Uterus (tissue), 2 donors: ENCODE results near the gene DNAJC17.

Experiments
- POLR2A ChIP-seq, 2 donors: fragments of 450-650 bp; IDR thresholded peaks; one replicate each; pipeline ENCODE4 v1.6.1; 2016; ENCODE audit warnings: antibody characterized with exemption in 2 of 2, mild to moderate bottlenecking in 1 of 2, moderate library complexity in 1 of 2
- TF ChIP-seq, protein P1 (sequence below), 4 experiments: fragments of 200-600 bp in 2 of 4; fragments of 450-650 bp in 2 of 4; sonication (generic) in 2 of 4; IDR thresholded peaks; one replicate each; pipeline ENCODE4 v1.5.1; 2016 to 2019; ENCODE audit warnings: antibody characterized with exemption in 4 of 4, mild to moderate bottlenecking in 2 of 4, moderate library complexity in 1 of 4

DNA sequence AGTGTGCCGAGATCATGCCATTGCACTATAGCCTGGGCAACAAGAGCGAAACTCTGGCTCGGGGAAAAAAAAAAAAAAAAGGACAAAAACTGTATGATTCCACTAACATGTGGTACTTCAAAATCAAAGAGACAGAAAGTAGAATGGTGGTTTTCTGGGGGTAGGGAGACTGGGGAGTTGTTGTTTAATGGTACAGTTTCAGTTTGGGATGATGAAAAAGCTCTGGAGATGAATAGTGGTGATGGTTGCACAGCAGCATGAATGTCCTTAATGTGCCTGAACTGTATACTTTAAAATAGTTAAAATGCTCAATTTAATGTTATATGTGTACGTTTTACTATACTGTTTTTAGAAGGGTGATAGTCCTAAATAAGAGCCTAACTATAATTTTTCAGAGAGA is 84.9 kb downstream of the DNAJC17 start:
- TF ChIP-seq, protein P1, sequence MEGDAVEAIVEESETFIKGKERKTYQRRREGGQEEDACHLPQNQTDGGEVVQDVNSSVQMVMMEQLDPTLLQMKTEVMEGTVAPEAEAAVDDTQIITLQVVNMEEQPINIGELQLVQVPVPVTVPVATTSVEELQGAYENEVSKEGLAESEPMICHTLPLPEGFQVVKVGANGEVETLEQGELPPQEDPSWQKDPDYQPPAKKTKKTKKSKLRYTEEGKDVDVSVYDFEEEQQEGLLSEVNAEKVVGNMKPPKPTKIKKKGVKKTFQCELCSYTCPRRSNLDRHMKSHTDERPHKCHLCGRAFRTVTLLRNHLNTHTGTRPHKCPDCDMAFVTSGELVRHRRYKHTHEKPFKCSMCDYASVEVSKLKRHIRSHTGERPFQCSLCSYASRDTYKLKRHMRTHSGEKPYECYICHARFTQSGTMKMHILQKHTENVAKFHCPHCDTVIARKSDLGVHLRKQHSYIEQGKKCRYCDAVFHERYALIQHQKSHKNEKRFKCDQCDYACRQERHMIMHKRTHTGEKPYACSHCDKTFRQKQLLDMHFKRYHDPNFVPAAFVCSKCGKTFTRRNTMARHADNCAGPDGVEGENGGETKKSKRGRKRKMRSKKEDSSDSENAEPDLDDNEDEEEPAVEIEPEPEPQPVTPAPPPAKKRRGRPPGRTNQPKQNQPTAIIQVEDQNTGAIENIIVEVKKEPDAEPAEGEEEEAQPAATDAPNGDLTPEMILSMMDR (IDR thresholded peaks at IDR 0.05) = no peak
- TF ChIP-seq POLR2A (IDR thresholded peaks at IDR 0.05) = no peak
